SIG-M5 treated with dmso at 0.1 percent for 504 hours (cell line): ENCODE measurements around the gene CTPS2.
"Not testable (repeated sequence)": the region's sequence is repeated elsewhere in the genome, so short reads cannot be mapped to it uniquely, and the experiment has no call there.

Experiments
- DNase-seq: peaks from one replicate; lab custom pipeline; 2025; ENCODE audit not compliant: unreplicated experiment; lab: John Stamatoyannopoulos, UW

Gene CTPS2

GRCh38 chrX:16610121-16610621, 102.3 kb downstream of the CTPS2 start:
- no peak for DNase-seq

- no peak for DNase-seq
These were observed 106.2 kb downstream of the CTPS2 start for GRCh38 chrX:16606142-16606720.

- DNase-seq: no peak
These were observed 108.1 kb downstream of the CTPS2 start for GRCh38 chrX:16604337-16604736.

- DNase-seq: no peak
These were observed 108.6 kb downstream of the CTPS2 start for GRCh38 chrX:16603822-16604221.

- DNase-seq: not testable (repeated sequence)
These were observed 109.2 kb downstream of the CTPS2 start for GRCh38 chrX:16603235-16603634.

GRCh38 chrX:16601885-16602284, 110.6 kb downstream of the CTPS2 start:
- DNase-seq: no peak

GRCh38 chrX:16594490-16594889, 118.0 kb downstream of the CTPS2 start:
- DNase-seq: no peak

- no peak for DNase-seq
These were observed 118.7 kb downstream of the CTPS2 start for GRCh38 chrX:16593801-16594200.

- DNase-seq: no peak
These were observed 120.2 kb downstream of the CTPS2 start for GRCh38 chrX:16592194-16592770.

GRCh38 chrX:16589826-16590225, 122.6 kb downstream of the CTPS2 start:
- DNase-seq: no peak

- DNase-seq: no peak
These were observed 123.3 kb downstream of the CTPS2 start for GRCh38 chrX:16589211-16589610.

- no peak for DNase-seq
These were observed 124.2 kb downstream of the CTPS2 start for GRCh38 chrX:16588266-16588665.

GRCh38 chrX:16587836-16588235, 124.6 kb downstream of the CTPS2 start:
- DNase-seq: no peak

GRCh38 chrX:16586377-16587112, 125.9 kb downstream of the CTPS2 start:
- no peak for DNase-seq

- no peak for DNase-seq
These were observed 126.7 kb downstream of the CTPS2 start for GRCh38 chrX:16585486-16586376.

- not testable (repeated sequence) for DNase-seq
These were observed 132.3 kb downstream of the CTPS2 start for GRCh38 chrX:16580004-16580797.

- no peak for DNase-seq
These were observed 133.0 kb downstream of the CTPS2 start for GRCh38 chrX:16579517-16579916.

GRCh38 chrX:16578218-16578617, 134.3 kb downstream of the CTPS2 start:
- DNase-seq: no peak

- DNase-seq: no peak
These were observed 134.9 kb downstream of the CTPS2 start for GRCh38 chrX:16577483-16578029.

GRCh38 chrX:16575388-16575787, 137.1 kb downstream of the CTPS2 start:
- not testable (repeated sequence) for DNase-seq
